ENCODE measurements around the gene CLDN17.

CLDN17 gene

GRCh38 chr21:30166705-30167104, at the start of gene CLDN17:
CLDN17 (minus strand) TSS chr21:30166805; CDS start chr21:30166617, 188 bp downstream.
- DNase-seq = no peak

- no peak for DNase-seq
Observed at GRCh38 chr21:30216041-30216723, 49.6 kb upstream of the CLDN17 start, which contains the start of gene CLDN8. CLDN8 (minus strand) TSS chr21:30216097; CDS start chr21:30215925, 172 bp downstream.

GRCh38 chr21:30211071-30211470, 44.5 kb upstream of the CLDN17 start:
- DNase-seq = no peak

GRCh38 chr21:30209601-30210000, 43.0 kb upstream of the CLDN17 start:
- no peak for DNase-seq

- DNase-seq = no peak
Observed at GRCh38 chr21:30207252-30207579, 40.6 kb upstream of the CLDN17 start.

- DNase-seq = no peak
Observed at GRCh38 chr21:30206551-30207251, 40.1 kb upstream of the CLDN17 start.

GRCh38 chr21:30200000-30200399, 33.4 kb upstream of the CLDN17 start:
- DNase-seq = no peak

GRCh38 chr21:30194701-30195299, 28.2 kb upstream of the CLDN17 start:
- DNase-seq = no peak

- DNase-seq = no peak
Observed at GRCh38 chr21:30193201-30193600, 26.6 kb upstream of the CLDN17 start.

GRCh38 chr21:30190554-30190953, 23.9 kb upstream of the CLDN17 start:
- no peak for DNase-seq

- no peak for DNase-seq
Observed at GRCh38 chr21:30189773-30190172, 23.2 kb upstream of the CLDN17 start.

GRCh38 chr21:30186242-30186641, 19.6 kb upstream of the CLDN17 start:
- no peak for DNase-seq

- DNase-seq = no peak
Observed at GRCh38 chr21:30168086-30168485, 1.5 kb upstream of the CLDN17 start.

- no peak for DNase-seq
Observed at GRCh38 chr21:30166171-30166570, 434 bp downstream of the CLDN17 start.

- DNase-seq = no peak
Observed at GRCh38 chr21:30164796-30165195, 1.8 kb downstream of the CLDN17 start.

- DNase-seq = no peak
Observed at GRCh38 chr21:30153697-30154340, 12.8 kb downstream of the CLDN17 start.

- no peak for DNase-seq
Observed at GRCh38 chr21:30152792-30153191, 13.8 kb downstream of the CLDN17 start.

- DNase-seq = no peak
Observed at GRCh38 chr21:30148906-30149305, 17.7 kb downstream of the CLDN17 start.

- DNase-seq = no peak
Observed at GRCh38 chr21:30146558-30147282, 19.9 kb downstream of the CLDN17 start.

- DNase-seq = no peak
Observed at GRCh38 chr21:30138483-30138882, 28.1 kb downstream of the CLDN17 start.

- no peak for DNase-seq
Observed at GRCh38 chr21:30129246-30129645, 37.4 kb downstream of the CLDN17 start.

- DNase-seq = no peak
Observed at GRCh38 chr21:30126576-30126975, 40.0 kb downstream of the CLDN17 start.

GRCh38 chr21:30117631-30118030, 49.0 kb downstream of the CLDN17 start:
- no peak for DNase-seq

All from EL (cell line).